Measurements from ENCODE around the gene MLLT6. TPM values are rescaled to one million over a fixed set of nuclear protein-coding genes. Genes with fewer than 3 reads are reported as not detected.

The MLLT6 gene
- total and polyA plus RNA-seq, 2 of the 13 experiments (the other 11 are each of a cell fraction or from before 2014, with no cell fraction given): 50.7 to 69.5 TPM

GRCh38 chr17:38663125-38663751 is 41.8 kb upstream of the MLLT6 start (continued):
- peak; percentile 69; the same call in 1 of the 2 replicates for TF ChIP-seq POGK (CRISPR knock-in tag; conservative IDR thresholded peaks at IDR 0.05)
- no peak for TF ChIP-seq ZNF672 (CRISPR knock-in tag; IDR thresholded peaks at IDR 0.05)
- TF ChIP-seq REXO4 (CRISPR knock-in tag; IDR thresholded peaks at IDR 0.05; ENCODE audit: borderline replicate concordance): no peak
- 0 out of 2 replicates have a peak, but pooled peaks have one; percentile 40 for TF ChIP-seq GLI4 (CRISPR knock-in tag; IDR thresholded peaks at IDR 0.05; ENCODE audit: borderline replicate concordance)
- no peak for TF ChIP-seq ZNF720 (CRISPR knock-in tag; IDR thresholded peaks at IDR 0.05)
- peak; percentile 84; the same call in 1 of the 2 replicates for TF ChIP-seq ZNF768 (CRISPR knock-in tag; IDR thresholded peaks at IDR 0.05)
- 0 out of 2 replicates have a peak, but pooled peaks have one; percentile 64 for TF ChIP-seq CAMTA2 (CRISPR knock-in tag; IDR thresholded peaks at IDR 0.05; ENCODE audit: borderline replicate concordance)
- TF ChIP-seq, protein P1, sequence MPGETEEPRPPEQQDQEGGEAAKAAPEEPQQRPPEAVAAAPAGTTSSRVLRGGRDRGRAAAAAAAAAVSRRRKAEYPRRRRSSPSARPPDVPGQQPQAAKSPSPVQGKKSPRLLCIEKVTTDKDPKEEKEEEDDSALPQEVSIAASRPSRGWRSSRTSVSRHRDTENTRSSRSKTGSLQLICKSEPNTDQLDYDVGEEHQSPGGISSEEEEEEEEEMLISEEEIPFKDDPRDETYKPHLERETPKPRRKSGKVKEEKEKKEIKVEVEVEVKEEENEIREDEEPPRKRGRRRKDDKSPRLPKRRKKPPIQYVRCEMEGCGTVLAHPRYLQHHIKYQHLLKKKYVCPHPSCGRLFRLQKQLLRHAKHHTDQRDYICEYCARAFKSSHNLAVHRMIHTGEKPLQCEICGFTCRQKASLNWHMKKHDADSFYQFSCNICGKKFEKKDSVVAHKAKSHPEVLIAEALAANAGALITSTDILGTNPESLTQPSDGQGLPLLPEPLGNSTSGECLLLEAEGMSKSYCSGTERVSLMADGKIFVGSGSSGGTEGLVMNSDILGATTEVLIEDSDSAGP (CRISPR knock-in tag; IDR thresholded peaks at IDR 0.05; ENCODE audit: borderline replicate concordance): peak; percentile 87
- TF ChIP-seq MBNL3 (CRISPR knock-in tag; conservative IDR thresholded peaks at IDR 0.05): no peak
- TF ChIP-seq CEBPG (CRISPR knock-in tag; IDR thresholded peaks at IDR 0.05): peak; percentile 71
- peak; percentile 84; the same call in 1 of the 2 replicates for TF ChIP-seq ZNF333 (CRISPR knock-in tag; IDR thresholded peaks at IDR 0.05; ENCODE audit: borderline replicate concordance)
- TF ChIP-seq SIX4 (CRISPR knock-in tag; IDR thresholded peaks at IDR 0.05): no peak
- no peak for TF ChIP-seq ZNF20 (CRISPR knock-in tag; IDR thresholded peaks at IDR 0.05)
- TF ChIP-seq NFE2L2 (IDR thresholded peaks at IDR 0.05; ENCODE audit: low read length): no peak; the same call in 1 of the 2 replicates
- TF ChIP-seq, protein P2, sequence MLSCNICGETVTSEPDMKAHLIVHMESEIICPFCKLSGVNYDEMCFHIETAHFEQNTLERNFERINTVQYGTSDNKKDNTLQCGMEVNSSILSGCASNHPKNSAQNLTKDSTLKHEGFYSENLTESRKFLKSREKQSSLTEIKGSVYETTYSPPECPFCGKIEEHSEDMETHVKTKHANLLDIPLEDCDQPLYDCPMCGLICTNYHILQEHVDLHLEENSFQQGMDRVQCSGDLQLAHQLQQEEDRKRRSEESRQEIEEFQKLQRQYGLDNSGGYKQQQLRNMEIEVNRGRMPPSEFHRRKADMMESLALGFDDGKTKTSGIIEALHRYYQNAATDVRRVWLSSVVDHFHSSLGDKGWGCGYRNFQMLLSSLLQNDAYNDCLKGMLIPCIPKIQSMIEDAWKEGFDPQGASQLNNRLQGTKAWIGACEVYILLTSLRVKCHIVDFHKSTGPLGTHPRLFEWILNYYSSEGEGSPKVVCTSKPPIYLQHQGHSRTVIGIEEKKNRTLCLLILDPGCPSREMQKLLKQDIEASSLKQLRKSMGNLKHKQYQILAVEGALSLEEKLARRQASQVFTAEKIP (CRISPR knock-in tag; IDR thresholded peaks at IDR 0.05; ENCODE audit: borderline replicate concordance): no peak
- peak; percentile 52; the same call in 1 of the 2 replicates for TF ChIP-seq HNF4A (CRISPR knock-in tag; IDR thresholded peaks at IDR 0.05)
- no peak for TF ChIP-seq ZNF30 (CRISPR knock-in tag; IDR thresholded peaks at IDR 0.05)
- no peak for TF ChIP-seq ZNF782 (CRISPR knock-in tag; IDR thresholded peaks at IDR 0.05; ENCODE audit: borderline replicate concordance)
- TF ChIP-seq, protein P3, sequence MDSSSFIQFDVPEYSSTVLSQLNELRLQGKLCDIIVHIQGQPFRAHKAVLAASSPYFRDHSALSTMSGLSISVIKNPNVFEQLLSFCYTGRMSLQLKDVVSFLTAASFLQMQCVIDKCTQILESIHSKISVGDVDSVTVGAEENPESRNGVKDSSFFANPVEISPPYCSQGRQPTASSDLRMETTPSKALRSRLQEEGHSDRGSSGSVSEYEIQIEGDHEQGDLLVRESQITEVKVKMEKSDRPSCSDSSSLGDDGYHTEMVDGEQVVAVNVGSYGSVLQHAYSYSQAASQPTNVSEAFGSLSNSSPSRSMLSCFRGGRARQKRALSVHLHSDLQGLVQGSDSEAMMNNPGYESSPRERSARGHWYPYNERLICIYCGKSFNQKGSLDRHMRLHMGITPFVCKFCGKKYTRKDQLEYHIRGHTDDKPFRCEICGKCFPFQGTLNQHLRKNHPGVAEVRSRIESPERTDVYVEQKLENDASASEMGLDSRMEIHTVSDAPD (CRISPR knock-in tag; IDR thresholded peaks at IDR 0.05): no peak
- no peak for TF ChIP-seq NFIB (CRISPR knock-in tag; IDR thresholded peaks at IDR 0.05; ENCODE audit: borderline replicate concordance)
- no peak for TF ChIP-seq ZNF503 (CRISPR knock-in tag; IDR thresholded peaks at IDR 0.05)

All from HepG2 (cell line).